ENCODE results near the gene RAB2B.

The RAB2B gene

GRCh38 chr14:21476925-21477681, at the start of gene RAB2B, which contains the start of gene TOX4:
RAB2B (minus strand) TSS chr14:21476959; CDS start chr14:21476872, 87 bp downstream.
TOX4 (plus strand) TSS chr14:21477195; CDS start chr14:21477279, 84 bp downstream.
- peak within 1 kb of the TSS; percentile 99 for H3K27ac Mint-ChIP-seq
- peak within 1 kb of the TSS; percentile 99 for H3K4me3 Mint-ChIP-seq
- peaks cover 34% of the 10 kb centered on the region for H3K36me3 Mint-ChIP-seq (ENCODE audit: low read depth)
- DNase-seq, result peak; percentile 95
- no peaks in the 10 kb centered on the region for H3K27me3 Mint-ChIP-seq (ENCODE audit: low read depth, poor library complexity)
- TF ChIP-seq, protein P1, sequence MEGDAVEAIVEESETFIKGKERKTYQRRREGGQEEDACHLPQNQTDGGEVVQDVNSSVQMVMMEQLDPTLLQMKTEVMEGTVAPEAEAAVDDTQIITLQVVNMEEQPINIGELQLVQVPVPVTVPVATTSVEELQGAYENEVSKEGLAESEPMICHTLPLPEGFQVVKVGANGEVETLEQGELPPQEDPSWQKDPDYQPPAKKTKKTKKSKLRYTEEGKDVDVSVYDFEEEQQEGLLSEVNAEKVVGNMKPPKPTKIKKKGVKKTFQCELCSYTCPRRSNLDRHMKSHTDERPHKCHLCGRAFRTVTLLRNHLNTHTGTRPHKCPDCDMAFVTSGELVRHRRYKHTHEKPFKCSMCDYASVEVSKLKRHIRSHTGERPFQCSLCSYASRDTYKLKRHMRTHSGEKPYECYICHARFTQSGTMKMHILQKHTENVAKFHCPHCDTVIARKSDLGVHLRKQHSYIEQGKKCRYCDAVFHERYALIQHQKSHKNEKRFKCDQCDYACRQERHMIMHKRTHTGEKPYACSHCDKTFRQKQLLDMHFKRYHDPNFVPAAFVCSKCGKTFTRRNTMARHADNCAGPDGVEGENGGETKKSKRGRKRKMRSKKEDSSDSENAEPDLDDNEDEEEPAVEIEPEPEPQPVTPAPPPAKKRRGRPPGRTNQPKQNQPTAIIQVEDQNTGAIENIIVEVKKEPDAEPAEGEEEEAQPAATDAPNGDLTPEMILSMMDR (IDR thresholded peaks at IDR 0.05), result peak; percentile 88
- H3K9me3 Mint-ChIP-seq, result no peaks in the 10 kb centered on the region
- H3K4me1 Mint-ChIP-seq, result peaks cover 30% of the 10 kb centered on the region

GRCh38 chr14:21525962-21526671, 49.4 kb upstream of the RAB2B start, which contains the start of gene SALL2:
SALL2 (minus strand) TSS chr14:21526346; CDS start chr14:21526127, 219 bp downstream.
- peak; percentile 87 for DNase-seq
- TF ChIP-seq, protein P1 (IDR thresholded peaks at IDR 0.05), result no peak
- H3K36me3 Mint-ChIP-seq (ENCODE audit: low read depth), result peaks cover 45% of the 10 kb centered on the region
- H3K9me3 Mint-ChIP-seq, result no peaks in the 10 kb centered on the region
- no peaks in the 10 kb centered on the region for H3K27me3 Mint-ChIP-seq (ENCODE audit: low read depth, poor library complexity)
- peak within 1 kb of the TSS; percentile 99 for H3K27ac Mint-ChIP-seq
- peaks cover 82% of the 10 kb centered on the region for H3K4me1 Mint-ChIP-seq
- peak within 1 kb of the TSS; percentile 96 for H3K4me3 Mint-ChIP-seq

GRCh38 chr14:21525571-21525961, 48.8 kb upstream of the RAB2B start:
- H3K4me1 Mint-ChIP-seq, result peaks cover 82% of the 10 kb centered on the region
- H3K27me3 Mint-ChIP-seq (ENCODE audit: low read depth, poor library complexity), result no peaks in the 10 kb centered on the region
- DNase-seq, result no peak
- peak overlapping the region; percentile 96 for H3K4me3 Mint-ChIP-seq
- no peaks in the 10 kb centered on the region for H3K9me3 Mint-ChIP-seq
- H3K27ac Mint-ChIP-seq, result peak overlapping the region; percentile 86
- TF ChIP-seq, protein P1 (IDR thresholded peaks at IDR 0.05), result no peak
- H3K36me3 Mint-ChIP-seq (ENCODE audit: low read depth), result peaks cover 50% of the 10 kb centered on the region

DNA sequence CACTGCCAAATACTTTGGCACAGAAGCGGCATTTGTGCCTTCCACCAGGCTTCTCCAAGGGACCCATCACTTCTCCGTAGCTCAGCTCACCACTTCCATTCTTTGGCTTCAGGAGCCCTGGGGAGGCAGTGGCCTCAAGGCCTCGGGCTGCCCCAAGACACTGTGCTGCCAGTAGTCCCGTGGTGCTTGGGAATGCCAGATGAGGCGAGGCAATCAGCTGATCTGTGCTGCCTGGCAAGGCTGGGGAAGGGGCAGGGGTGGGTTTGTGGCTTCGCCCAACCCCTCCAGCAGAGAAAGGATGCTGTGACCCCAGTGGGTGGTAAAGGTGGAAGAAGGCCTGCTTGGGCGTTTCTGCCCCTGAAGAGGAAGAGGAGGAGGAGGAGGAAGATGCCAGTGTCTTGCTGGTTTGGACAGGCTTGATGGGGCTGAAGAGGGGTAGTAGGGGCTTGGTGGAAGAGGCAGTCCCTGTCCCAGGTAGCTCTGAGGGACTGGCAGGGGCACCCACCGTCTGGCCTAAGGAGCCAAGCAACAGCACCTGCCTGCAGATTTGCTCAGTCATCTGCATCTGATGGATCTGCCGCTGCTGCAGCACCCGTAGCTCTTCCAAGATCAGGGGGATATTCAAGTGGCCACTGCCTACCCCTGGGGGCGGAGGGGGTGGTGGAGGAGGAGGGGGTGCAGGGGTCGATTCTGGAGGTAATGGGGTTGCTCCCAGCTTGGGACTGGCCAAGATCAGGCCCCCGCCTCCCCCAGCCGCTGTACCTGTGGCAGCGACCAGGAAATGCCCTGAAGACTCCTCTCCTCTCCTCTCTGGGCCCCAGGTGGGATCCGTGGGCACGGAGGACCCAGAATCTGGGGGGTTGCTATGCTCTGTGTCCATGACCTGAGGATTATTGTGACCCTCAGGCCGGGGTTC, 48.1 kb upstream of the RAB2B start:
- Mint-ChIP-seq H3K36me3 (ENCODE audit: low read depth) (peaks cover 56% of the 10 kb centered on the region), H3K27ac (peak overlapping the region; percentile 86), H3K4me1 (peaks cover 84% of the 10 kb centered on the region), H3K27me3 (ENCODE audit: low read depth, poor library complexity) (no peaks in the 10 kb centered on the region), H3K4me3 (peak overlapping the region; percentile 96), H3K9me3 (no peaks in the 10 kb centered on the region)
- TF ChIP-seq, protein P1 (IDR thresholded peaks at IDR 0.05), result no peak
- no peak for DNase-seq

GRCh38 chr14:21523203-21523602, 46.4 kb upstream of the RAB2B start:
- peak overlapping the region; percentile 81 for H3K27ac Mint-ChIP-seq
- peaks cover 61% of the 10 kb centered on the region for H3K36me3 Mint-ChIP-seq (ENCODE audit: low read depth)
- TF ChIP-seq, protein P1 (IDR thresholded peaks at IDR 0.05), result no peak
- peak overlapping the region; percentile 53 for H3K4me3 Mint-ChIP-seq
- no peak for DNase-seq
- peaks cover 80% of the 10 kb centered on the region for H3K4me1 Mint-ChIP-seq
- H3K9me3 Mint-ChIP-seq, result no peaks in the 10 kb centered on the region
- H3K27me3 Mint-ChIP-seq (ENCODE audit: low read depth, poor library complexity), result no peaks in the 10 kb centered on the region

Data from nephron progenitor cell (in vitro differentiated cells).